K562 (cell line): ENCODE results near the gene CDKN1C. TPM values are rescaled to one million over a fixed set of nuclear protein-coding genes. Genes with fewer than 3 reads are reported as not detected.

Experiments used
- ATF7 ChIP-seq: fragments of 450-650 bp; IDR thresholded peaks from 2 replicates; pipeline ENCODE4 v1.7.1; 2014; ENCODE audit warnings: mild to moderate bottlenecking, moderate library complexity
- HNRNPLL ChIP-seq: fragments of 200-400 bp; formaldehyde crosslinking; IDR thresholded peaks from 2 replicates; pipeline ENCODE4 v1.6.1; 2017; ENCODE audit warnings: low read length, low read depth, mild to moderate bottlenecking; ENCODE audit not compliant: poor library complexity, severe bottlenecking
- PYGO2 ChIP-seq: fragments of 450-650 bp; IDR thresholded peaks from 2 replicates; pipeline ENCODE4 v1.6.1; 2016; ENCODE audit warnings: mild to moderate bottlenecking, missing genetic modification characterization, moderate library complexity, missing compliant biosample characterization
- RFX1 ChIP-seq: fragments of 450-650 bp; IDR thresholded peaks from 2 replicates; pipeline ENCODE4 v1.6.1; 2016; ENCODE audit warnings: mild to moderate bottlenecking, moderate library complexity
- SIRT6 ChIP-seq: IDR thresholded peaks from one replicate; pipeline ENCODE4 v1.6.1; 2012; ENCODE audit warnings: low read depth, mild to moderate bottlenecking, control low read depth, inconsistent platforms, low read length, moderate library complexity
- SMC3 ChIP-seq: conservative IDR thresholded peaks from 2 replicates; pipeline ENCODE4 v1.6.1; 2011; ENCODE audit warnings: low read depth, low read length, improper control_type of control experiment; ENCODE audit not compliant: insufficient read depth
- TEAD1 ChIP-seq, 2 experiments: fragments of 450-650 bp in 1 of 2; sonication (generic) in 1 of 2; formaldehyde crosslinking; IDR thresholded peaks; 2 replicates each; pipeline versions ENCODE4 v1.4.0 to v1.8.0; 2020 to 2022; ENCODE audit warnings: mild to moderate bottlenecking in 2 of 2, missing genetic modification reagents in 1 of 2
- TOE1 ChIP-seq, 2 experiments: fragments of 450-650 bp in 1 of 2; sonication (generic) in 1 of 2; formaldehyde crosslinking in 1 of 2; IDR thresholded peaks; 2 replicates each; pipeline versions ENCODE4 v1.7.1 to v1.8.0; 2016 to 2022; ENCODE audit warnings: borderline replicate concordance in 2 of 2, mild to moderate bottlenecking in 2 of 2, antibody characterized with exemption in 1 of 2, inconsistent platforms in 1 of 2, low read depth in 1 of 2, missing genetic modification reagents in 1 of 2, moderate library complexity in 1 of 2
- TRIM24 ChIP-seq, 2 experiments: fragments of 450-650 bp; IDR thresholded peaks; 2 replicates each; pipeline ENCODE4 v1.6.1; 2016
- ZNF197 ChIP-seq: fragments of 200-800 bp; sonication (Bioruptor generic); IDR thresholded peaks from 2 replicates; pipeline ENCODE4 v1.6.1; 2016; ENCODE audit warnings: low read depth, missing genetic modification characterization, missing compliant biosample characterization
- ZNF695 ChIP-seq: fragments of 450-650 bp; formaldehyde crosslinking; IDR thresholded peaks from 2 replicates; pipeline ENCODE4 v1.4.0; 2020; ENCODE audit warnings: mild to moderate bottlenecking, moderate library complexity
- polyA plus RNA-seq, 8 experiments: library from polyadenylated mRNA; depleted of rRNA in 4 of 8; stranded (reverse) in 5 of 8; unstranded in 3 of 8; fragments of >200 nt; fragmentation: Nextera tagmentation in 2 of 8; fragmentation: Illumina TruSeq in 1 of 8; extraction: Ambion mirVana in 2 of 8; extraction: Trizol in 1 of 8; gene quantifications; 2 replicates each; pipeline versions ENCODE4 v1.2.1 to v1.2.3, GENCODE V29; 2011 to 2014; ENCODE audit warnings: inconsistent platforms in 1 of 8, missing spikeins in 1 of 8
- total RNA-seq, 7 experiments: library from RNA; depleted of rRNA in 6 of 7; stranded (reverse); fragments of >200 nt in 6 of 7; fragmentation: Illumina TruSeq in 2 of 7; extraction: Trizol in 2 of 7; gene quantifications; 2 replicates each; pipeline versions ENCODE4 v1.2.1 to v1.2.3, GENCODE V29; 2011 to 2021; ENCODE audit warnings: low replicate concordance in 1 of 7
- TF ChIP-seq, protein P1 (sequence below): sonication (generic); formaldehyde crosslinking; IDR thresholded peaks from 2 replicates; pipeline ENCODE4 v1.8.1; 2023; ENCODE audit warnings: missing genetic modification reagents, mild to moderate bottlenecking, borderline replicate concordance
- TF ChIP-seq, protein P2 (sequence below): IDR thresholded peaks from 3 replicates; pipeline ENCODE4 v1.6.1; 2011; ENCODE audit warnings: borderline replicate concordance, mild to moderate bottlenecking; ENCODE audit not compliant: insufficient read length, insufficient read depth
- TF ChIP-seq, protein P3 (sequence below): fragments of 200-800 bp; sonication (Bioruptor generic); IDR thresholded peaks from 2 replicates; pipeline ENCODE4 v1.6.1; 2017; ENCODE audit warnings: missing genetic modification characterization, missing compliant biosample characterization
- TF ChIP-seq, protein P4 (sequence below): sonication (generic); formaldehyde crosslinking; IDR thresholded peaks from 2 replicates; pipeline ENCODE4 v1.9.0; 2022; ENCODE audit warnings: mild to moderate bottlenecking, missing genetic modification reagents
- TF ChIP-seq, protein P5 (sequence below): fragments of 450-650 bp; formaldehyde crosslinking; IDR thresholded peaks from 2 replicates; pipeline ENCODE4 v1.4.0; 2020; ENCODE audit warnings: mild to moderate bottlenecking

Gene CDKN1C
- total and polyA plus RNA-seq, 9 of the 15 experiments (the other 6 are each of a cell fraction or from before 2014, with no cell fraction given) = 2.8 to 21.1 (median 9.3) TPM

DNA sequence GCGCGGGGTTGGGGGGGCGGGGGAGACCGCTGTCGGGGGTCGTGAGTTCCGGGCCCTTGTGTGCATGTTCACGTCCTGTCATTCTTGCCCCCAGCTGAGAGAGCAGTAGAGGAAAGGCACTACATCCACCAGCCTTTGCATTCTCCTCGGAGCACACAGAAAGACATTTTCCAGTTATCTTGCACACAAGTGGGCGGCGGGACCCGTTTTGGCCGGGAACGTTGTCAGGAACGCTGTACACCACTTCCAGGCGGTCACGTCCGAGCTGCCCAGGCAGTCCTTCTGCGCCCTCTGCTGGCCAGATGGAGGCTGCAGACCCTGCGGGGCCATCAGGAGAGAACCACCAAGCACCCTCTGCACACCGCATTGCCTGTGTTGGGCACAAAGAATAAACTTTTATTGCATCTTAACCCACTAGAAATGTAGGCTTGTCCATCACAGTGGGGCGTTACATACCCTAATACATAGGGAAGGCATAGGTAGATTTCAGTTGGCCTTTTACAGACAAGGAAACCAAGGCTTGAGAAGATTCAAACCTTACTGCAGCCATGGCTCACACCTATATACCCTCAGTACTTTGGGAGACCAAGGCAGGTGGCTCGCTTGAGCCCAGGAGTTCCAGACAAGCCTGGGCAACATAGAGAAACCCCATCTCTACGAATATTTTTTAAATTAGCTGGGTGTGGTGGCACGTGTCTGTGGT is 2.8 kb upstream of the CDKN1C start (continued):
- TF ChIP-seq, protein P1, sequence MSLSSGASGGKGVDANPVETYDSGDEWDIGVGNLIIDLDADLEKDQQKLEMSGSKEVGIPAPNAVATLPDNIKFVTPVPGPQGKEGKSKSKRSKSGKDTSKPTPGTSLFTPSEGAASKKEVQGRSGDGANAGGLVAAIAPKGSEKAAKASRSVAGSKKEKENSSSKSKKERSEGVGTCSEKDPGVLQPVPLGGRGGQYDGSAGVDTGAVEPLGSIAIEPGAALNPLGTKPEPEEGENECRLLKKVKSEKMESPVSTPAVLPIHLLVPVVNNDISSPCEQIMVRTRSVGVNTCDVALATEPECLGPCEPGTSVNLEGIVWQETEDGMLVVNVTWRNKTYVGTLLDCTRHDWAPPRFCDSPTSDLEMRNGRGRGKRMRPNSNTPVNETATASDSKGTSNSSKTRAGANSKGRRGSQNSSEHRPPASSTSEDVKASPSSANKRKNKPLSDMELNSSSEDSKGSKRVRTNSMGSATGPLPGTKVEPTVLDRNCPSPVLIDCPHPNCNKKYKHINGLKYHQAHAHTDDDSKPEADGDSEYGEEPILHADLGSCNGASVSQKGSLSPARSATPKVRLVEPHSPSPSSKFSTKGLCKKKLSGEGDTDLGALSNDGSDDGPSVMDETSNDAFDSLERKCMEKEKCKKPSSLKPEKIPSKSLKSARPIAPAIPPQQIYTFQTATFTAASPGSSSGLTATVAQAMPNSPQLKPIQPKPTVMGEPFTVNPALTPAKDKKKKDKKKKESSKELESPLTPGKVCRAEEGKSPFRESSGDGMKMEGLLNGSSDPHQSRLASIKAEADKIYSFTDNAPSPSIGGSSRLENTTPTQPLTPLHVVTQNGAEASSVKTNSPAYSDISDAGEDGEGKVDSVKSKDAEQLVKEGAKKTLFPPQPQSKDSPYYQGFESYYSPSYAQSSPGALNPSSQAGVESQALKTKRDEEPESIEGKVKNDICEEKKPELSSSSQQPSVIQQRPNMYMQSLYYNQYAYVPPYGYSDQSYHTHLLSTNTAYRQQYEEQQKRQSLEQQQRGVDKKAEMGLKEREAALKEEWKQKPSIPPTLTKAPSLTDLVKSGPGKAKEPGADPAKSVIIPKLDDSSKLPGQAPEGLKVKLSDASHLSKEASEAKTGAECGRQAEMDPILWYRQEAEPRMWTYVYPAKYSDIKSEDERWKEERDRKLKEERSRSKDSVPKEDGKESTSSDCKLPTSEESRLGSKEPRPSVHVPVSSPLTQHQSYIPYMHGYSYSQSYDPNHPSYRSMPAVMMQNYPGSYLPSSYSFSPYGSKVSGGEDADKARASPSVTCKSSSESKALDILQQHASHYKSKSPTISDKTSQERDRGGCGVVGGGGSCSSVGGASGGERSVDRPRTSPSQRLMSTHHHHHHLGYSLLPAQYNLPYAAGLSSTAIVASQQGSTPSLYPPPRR (CRISPR knock-in tag) = 0 out of 2 replicates have a peak, but pooled peaks have one; percentile 40
- TF ChIP-seq RFX1 (no peak), PYGO2 (tag) (no peak), TRIM24 (IDR thresholded peaks at IDR 0.05) (peak in 1 of 2 experiments; percentile 22; a peak in 1 of 4 replicates), ZNF197 (CRISPR knock-in tag) (peak; percentile 64; the same call in 1 of the 2 replicates), TEAD1 (CRISPR knock-in tag; IDR thresholded peaks at IDR 0.05) (peak in 1 of 2 experiments; percentile 44; a peak in 1 of 4 replicates), ATF7 (peak; percentile 29; the same call in 1 of the 2 replicates), SIRT6 (no peak), TOE1 (IDR thresholded peaks at IDR 0.05; ENCODE audit: borderline replicate concordance) (no peak), TOE1 (CRISPR knock-in tag; IDR thresholded peaks at IDR 0.05; ENCODE audit: borderline replicate concordance, low read depth) (0 out of 2 replicates have a peak, but pooled peaks have one; percentile 31), HNRNPLL (no peak), SMC3 (peak; percentile 99), ZNF695 (CRISPR knock-in tag) (no peak)
- TF ChIP-seq, protein P2, sequence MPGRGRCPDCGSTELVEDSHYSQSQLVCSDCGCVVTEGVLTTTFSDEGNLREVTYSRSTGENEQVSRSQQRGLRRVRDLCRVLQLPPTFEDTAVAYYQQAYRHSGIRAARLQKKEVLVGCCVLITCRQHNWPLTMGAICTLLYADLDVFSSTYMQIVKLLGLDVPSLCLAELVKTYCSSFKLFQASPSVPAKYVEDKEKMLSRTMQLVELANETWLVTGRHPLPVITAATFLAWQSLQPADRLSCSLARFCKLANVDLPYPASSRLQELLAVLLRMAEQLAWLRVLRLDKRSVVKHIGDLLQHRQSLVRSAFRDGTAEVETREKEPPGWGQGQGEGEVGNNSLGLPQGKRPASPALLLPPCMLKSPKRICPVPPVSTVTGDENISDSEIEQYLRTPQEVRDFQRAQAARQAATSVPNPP = no peak
- TF ChIP-seq, protein P3, sequence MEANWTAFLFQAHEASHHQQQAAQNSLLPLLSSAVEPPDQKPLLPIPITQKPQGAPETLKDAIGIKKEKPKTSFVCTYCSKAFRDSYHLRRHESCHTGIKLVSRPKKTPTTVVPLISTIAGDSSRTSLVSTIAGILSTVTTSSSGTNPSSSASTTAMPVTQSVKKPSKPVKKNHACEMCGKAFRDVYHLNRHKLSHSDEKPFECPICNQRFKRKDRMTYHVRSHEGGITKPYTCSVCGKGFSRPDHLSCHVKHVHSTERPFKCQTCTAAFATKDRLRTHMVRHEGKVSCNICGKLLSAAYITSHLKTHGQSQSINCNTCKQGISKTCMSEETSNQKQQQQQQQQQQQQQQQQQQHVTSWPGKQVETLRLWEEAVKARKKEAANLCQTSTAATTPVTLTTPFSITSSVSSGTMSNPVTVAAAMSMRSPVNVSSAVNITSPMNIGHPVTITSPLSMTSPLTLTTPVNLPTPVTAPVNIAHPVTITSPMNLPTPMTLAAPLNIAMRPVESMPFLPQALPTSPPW (CRISPR knock-in tag) = peak; percentile 51; the same call in 1 of the 2 replicates
- TF ChIP-seq, protein P4, sequence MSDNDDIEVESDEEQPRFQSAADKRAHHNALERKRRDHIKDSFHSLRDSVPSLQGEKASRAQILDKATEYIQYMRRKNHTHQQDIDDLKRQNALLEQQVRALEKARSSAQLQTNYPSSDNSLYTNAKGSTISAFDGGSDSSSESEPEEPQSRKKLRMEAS (CRISPR knock-in tag) = 0 out of 2 replicates have a peak, but pooled peaks have one; percentile 17
- TF ChIP-seq, protein P5, sequence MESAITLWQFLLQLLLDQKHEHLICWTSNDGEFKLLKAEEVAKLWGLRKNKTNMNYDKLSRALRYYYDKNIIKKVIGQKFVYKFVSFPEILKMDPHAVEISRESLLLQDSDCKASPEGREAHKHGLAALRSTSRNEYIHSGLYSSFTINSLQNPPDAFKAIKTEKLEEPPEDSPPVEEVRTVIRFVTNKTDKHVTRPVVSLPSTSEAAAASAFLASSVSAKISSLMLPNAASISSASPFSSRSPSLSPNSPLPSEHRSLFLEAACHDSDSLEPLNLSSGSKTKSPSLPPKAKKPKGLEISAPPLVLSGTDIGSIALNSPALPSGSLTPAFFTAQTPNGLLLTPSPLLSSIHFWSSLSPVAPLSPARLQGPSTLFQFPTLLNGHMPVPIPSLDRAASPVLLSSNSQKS (CRISPR knock-in tag) = no peak
